MM.1S (cell line): ENCODE results near the gene VPS52.

Experiments
- DNase-seq: peaks from one replicate; pipeline ENCODE4 v3.0.0-alpha.2; 2015
- H2AFZ ChIP-seq: fragments of 300-600 bp; sonication (generic); 2 replicates; pipeline ENCODE4 v1.6.0; 2016; ENCODE audit warnings: antibody characterized with exemption, low read length
- H3F3A ChIP-seq: fragments of 300-600 bp; sonication (generic); 2 replicates; pipeline ENCODE4 v1.6.1; 2016; ENCODE audit warnings: mild to moderate bottlenecking, antibody characterized with exemption, low read length, moderate library complexity, mixed read lengths; ENCODE audit not compliant: insufficient read depth
- H3K27ac ChIP-seq: fragments of 300-600 bp; sonication (generic); 2 replicates; pipeline ENCODE4 v1.5.1; 2016; ENCODE audit warnings: mild to moderate bottlenecking, low read length
- H3K27me3 ChIP-seq: fragments of 300-600 bp; sonication (generic); replicated peaks from 2 replicates; pipeline ENCODE4 v1.6.0; 2016; ENCODE audit warnings: low read length; ENCODE audit not compliant: insufficient read depth
- H3K36me3 ChIP-seq: fragments of 300-600 bp; sonication (generic); replicated peaks from 2 replicates; pipeline ENCODE4 v1.6.1; 2016; ENCODE audit warnings: mild to moderate bottlenecking, low read length, mixed read lengths; ENCODE audit not compliant: insufficient read depth
- H3K4me1 ChIP-seq: fragments of 300-600 bp; sonication (generic); 2 replicates; pipeline ENCODE4 v1.6.1; 2016; ENCODE audit warnings: low read length, mixed read lengths
- H3K4me2 ChIP-seq: fragments of 300-600 bp; sonication (generic); 2 replicates; pipeline ENCODE4 v1.6.0; 2016; ENCODE audit warnings: low read depth, low read length
- H3K4me3 ChIP-seq: fragments of 300-600 bp; sonication (generic); 2 replicates; pipeline ENCODE4 v1.5.1; 2016; ENCODE audit warnings: low read length, mixed read lengths
- H3K79me2 ChIP-seq: fragments of 300-600 bp; sonication (generic); 2 replicates; pipeline ENCODE4 v1.6.1; 2016; ENCODE audit warnings: mixed run types, low read length, mixed read lengths
- H3K9ac ChIP-seq: fragments of 300-600 bp; sonication (generic); 2 replicates; pipeline ENCODE4 v1.6.1; 2016; ENCODE audit warnings: low read length, mixed read lengths
- H3K9me2 ChIP-seq: fragments of 300-600 bp; sonication (generic); replicated peaks from 2 replicates; pipeline ENCODE4 v1.6.1; 2016; ENCODE audit warnings: mild to moderate bottlenecking, low read length, mixed read lengths; ENCODE audit not compliant: insufficient read depth
- H3K9me3 ChIP-seq: fragments of 300-600 bp; sonication (generic); replicated peaks from 2 replicates; pipeline ENCODE4 v1.6.1; 2016; ENCODE audit warnings: mild to moderate bottlenecking, low read length, mixed read lengths; ENCODE audit not compliant: insufficient read depth
- H4K20me1 ChIP-seq: fragments of 300-600 bp; sonication (generic); 2 replicates; pipeline ENCODE4 v1.6.1; 2016; ENCODE audit warnings: mild to moderate bottlenecking, low read length, moderate library complexity, mixed read lengths; ENCODE audit not compliant: insufficient read depth
- CTCF ChIP-seq: fragments of 300-600 bp; sonication (generic); IDR thresholded peaks from 2 replicates; pipeline ENCODE4 v1.5.1; 2016; ENCODE audit warnings: antibody characterized with exemption, low read length, mixed read lengths
- EZH2 ChIP-seq: fragments of 300-600 bp; sonication (generic); optimal IDR thresholded peaks from 2 replicates; pipeline ENCODE3; 2017; ENCODE audit warnings: low read depth, mild to moderate bottlenecking, antibody characterized with exemption, low read length, mixed read lengths
- EZH2phosphoT487 ChIP-seq: fragments of 300-600 bp; sonication (generic); IDR thresholded peaks from 2 replicates; pipeline ENCODE4 v1.6.1; 2018; ENCODE audit warnings: antibody characterized with exemption, low read length

VPS52 gene

GRCh38 chr6:33201147-33201545 is 70.5 kb downstream of the VPS52 start:
- H3K4me2 ChIP-seq: peak overlapping the region; percentile 100
- TF ChIP-seq EZH2 (no peak), CTCF (peak; percentile 9; the same call in 1 of the 2 replicates), EZH2phosphoT487 (no peak)
- peak overlapping the region; percentile 91 for H2AFZ ChIP-seq
- no peaks in the 10 kb centered on the region for H4K20me1 ChIP-seq
- H3K79me2 ChIP-seq: peaks cover 47% of the 10 kb centered on the region
- DNase-seq: no peak
- peak overlapping the region; percentile 97 for H3K9ac ChIP-seq
- H3K9me2 ChIP-seq: no peaks in the 10 kb centered on the region
- H3K9me3 ChIP-seq: no peaks in the 10 kb centered on the region
- peak overlapping the region; percentile 82; the same call in 1 of the 2 replicates for H3K27ac ChIP-seq
- H3F3A ChIP-seq: peaks cover 11% of the 10 kb centered on the region
- H3K27me3 ChIP-seq: no peaks in the 10 kb centered on the region
- H3K36me3 ChIP-seq: no peaks in the 10 kb centered on the region; the same call in 1 of the 2 replicates
- peaks cover 35% of the 10 kb centered on the region for H3K4me1 ChIP-seq
- peak overlapping the region; percentile 96 for H3K4me3 ChIP-seq
